Measurements from ENCODE around the gene PDE4D.

The PDE4D gene

DNA sequence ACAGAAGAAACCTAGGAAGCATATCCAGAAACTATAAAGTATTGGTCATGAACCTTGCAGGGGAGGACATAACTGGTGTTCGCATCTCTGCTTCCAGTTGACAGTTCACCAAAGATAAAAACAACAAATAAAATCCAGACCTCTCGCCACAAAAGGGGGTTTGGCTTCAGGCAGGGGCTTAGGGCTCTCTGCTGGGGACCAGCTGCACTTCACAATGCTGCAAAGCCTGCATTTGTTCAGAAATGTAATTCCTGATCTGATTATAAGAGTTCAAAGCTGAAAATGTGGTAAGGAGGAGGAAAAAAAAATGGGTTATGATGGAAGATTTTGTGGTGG is 79.0 kb downstream of the PDE4D start:
- no peak for TF ChIP-seq CSDC2 (CRISPR knock-in tag; IDR thresholded peaks at IDR 0.05)
- TF ChIP-seq ZNF70 (CRISPR knock-in tag; IDR thresholded peaks at IDR 0.05): 0 out of 2 replicates have a peak, but pooled peaks have one; percentile 31
- ATAC-seq: no peak

DNA sequence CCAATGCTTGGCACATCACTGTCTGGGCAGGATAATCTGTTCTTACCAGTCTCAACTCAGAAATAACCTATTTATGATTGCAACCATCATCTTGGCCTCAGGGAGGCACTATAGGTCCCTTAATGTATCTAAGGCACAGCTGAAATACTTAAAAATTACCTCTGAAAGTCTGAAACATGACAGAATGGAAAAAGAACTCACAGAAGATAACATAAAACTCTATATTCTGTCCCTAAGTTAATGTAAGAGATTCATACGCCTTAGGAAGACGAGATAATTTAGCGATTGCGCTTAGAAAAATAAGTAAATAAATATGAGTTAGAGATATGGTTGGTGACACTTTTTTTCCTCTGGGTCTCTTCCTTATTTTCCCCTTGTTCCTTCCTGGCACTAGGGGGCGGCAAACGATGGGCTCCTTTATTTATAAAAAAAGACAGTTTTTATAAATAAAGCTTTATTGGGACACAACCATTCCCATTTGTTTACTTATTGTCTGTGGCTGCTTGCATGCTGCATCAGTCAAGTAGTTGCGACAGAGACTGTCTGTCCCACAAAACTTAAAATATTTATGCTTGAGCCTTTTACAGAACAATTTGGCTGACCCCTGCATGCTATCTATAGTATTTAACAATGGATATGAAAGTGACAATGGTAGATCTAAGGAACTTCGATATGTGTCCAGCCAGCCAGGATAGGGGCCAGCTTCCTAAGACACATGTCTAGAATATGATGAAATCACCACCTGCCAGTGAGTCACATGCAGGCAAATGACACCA is 79.6 kb downstream of the PDE4D start:
- TF ChIP-seq, protein P1, sequence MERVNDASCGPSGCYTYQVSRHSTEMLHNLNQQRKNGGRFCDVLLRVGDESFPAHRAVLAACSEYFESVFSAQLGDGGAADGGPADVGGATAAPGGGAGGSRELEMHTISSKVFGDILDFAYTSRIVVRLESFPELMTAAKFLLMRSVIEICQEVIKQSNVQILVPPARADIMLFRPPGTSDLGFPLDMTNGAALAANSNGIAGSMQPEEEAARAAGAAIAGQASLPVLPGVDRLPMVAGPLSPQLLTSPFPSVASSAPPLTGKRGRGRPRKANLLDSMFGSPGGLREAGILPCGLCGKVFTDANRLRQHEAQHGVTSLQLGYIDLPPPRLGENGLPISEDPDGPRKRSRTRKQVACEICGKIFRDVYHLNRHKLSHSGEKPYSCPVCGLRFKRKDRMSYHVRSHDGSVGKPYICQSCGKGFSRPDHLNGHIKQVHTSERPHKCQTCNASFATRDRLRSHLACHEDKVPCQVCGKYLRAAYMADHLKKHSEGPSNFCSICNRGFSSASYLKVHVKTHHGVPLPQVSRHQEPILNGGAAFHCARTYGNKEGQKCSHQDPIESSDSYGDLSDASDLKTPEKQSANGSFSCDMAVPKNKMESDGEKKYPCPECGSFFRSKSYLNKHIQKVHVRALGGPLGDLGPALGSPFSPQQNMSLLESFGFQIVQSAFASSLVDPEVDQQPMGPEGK (CRISPR knock-in tag; IDR thresholded peaks at IDR 0.05; ENCODE audit: borderline replicate concordance): no peak
- no peak for TF ChIP-seq SNAI2 (CRISPR knock-in tag; IDR thresholded peaks at IDR 0.05)
- no peak for TF ChIP-seq ESRRG (CRISPR knock-in tag; IDR thresholded peaks at IDR 0.05)
- TF ChIP-seq ISL1 (CRISPR knock-in tag; IDR thresholded peaks at IDR 0.05): no peak
- no peak for TF ChIP-seq GLIS3 (CRISPR knock-in tag; IDR thresholded peaks at IDR 0.05)
- 0 out of 2 replicates have a peak, but pooled peaks have one; percentile 30 for TF ChIP-seq ZNF8 (CRISPR knock-in tag; IDR thresholded peaks at IDR 0.05)
- TF ChIP-seq ZNF70 (CRISPR knock-in tag; IDR thresholded peaks at IDR 0.05): no peak
- peak; percentile 83 for ATAC-seq

GRCh38 chr5:59810041-59810440 is 83.5 kb downstream of the PDE4D start:
- ATAC-seq: peak; percentile 82
- TF ChIP-seq ISL1 (CRISPR knock-in tag; IDR thresholded peaks at IDR 0.05): no peak
- TF ChIP-seq, protein P1 (CRISPR knock-in tag; IDR thresholded peaks at IDR 0.05; ENCODE audit: borderline replicate concordance): no peak
- TF ChIP-seq ZC3H10 (CRISPR knock-in tag; IDR thresholded peaks at IDR 0.05): no peak
- no peak for TF ChIP-seq TCF4 (CRISPR knock-in tag; IDR thresholded peaks at IDR 0.05; ENCODE audit: borderline replicate concordance)
- TF ChIP-seq ZFP30 (CRISPR knock-in tag; IDR thresholded peaks at IDR 0.05): no peak
- no peak for TF ChIP-seq SNAI2 (CRISPR knock-in tag; IDR thresholded peaks at IDR 0.05)
- TF ChIP-seq ZNF70 (CRISPR knock-in tag; IDR thresholded peaks at IDR 0.05): no peak
- TF ChIP-seq GLIS3 (CRISPR knock-in tag; IDR thresholded peaks at IDR 0.05): no peak
- no peak for TF ChIP-seq POU6F1 (CRISPR knock-in tag; IDR thresholded peaks at IDR 0.05; ENCODE audit: borderline replicate concordance, low read depth)
- no peak for TF ChIP-seq OSR1 (CRISPR knock-in tag; IDR thresholded peaks at IDR 0.05)
- no peak for TF ChIP-seq BACH2 (CRISPR knock-in tag; IDR thresholded peaks at IDR 0.05; ENCODE audit: borderline replicate concordance)

GRCh38 chr5:59807806-59808205 is 85.7 kb downstream of the PDE4D start:
- ATAC-seq: no peak
- TF ChIP-seq BACH2 (CRISPR knock-in tag; IDR thresholded peaks at IDR 0.05; ENCODE audit: borderline replicate concordance): no peak
- TF ChIP-seq, protein P2, sequence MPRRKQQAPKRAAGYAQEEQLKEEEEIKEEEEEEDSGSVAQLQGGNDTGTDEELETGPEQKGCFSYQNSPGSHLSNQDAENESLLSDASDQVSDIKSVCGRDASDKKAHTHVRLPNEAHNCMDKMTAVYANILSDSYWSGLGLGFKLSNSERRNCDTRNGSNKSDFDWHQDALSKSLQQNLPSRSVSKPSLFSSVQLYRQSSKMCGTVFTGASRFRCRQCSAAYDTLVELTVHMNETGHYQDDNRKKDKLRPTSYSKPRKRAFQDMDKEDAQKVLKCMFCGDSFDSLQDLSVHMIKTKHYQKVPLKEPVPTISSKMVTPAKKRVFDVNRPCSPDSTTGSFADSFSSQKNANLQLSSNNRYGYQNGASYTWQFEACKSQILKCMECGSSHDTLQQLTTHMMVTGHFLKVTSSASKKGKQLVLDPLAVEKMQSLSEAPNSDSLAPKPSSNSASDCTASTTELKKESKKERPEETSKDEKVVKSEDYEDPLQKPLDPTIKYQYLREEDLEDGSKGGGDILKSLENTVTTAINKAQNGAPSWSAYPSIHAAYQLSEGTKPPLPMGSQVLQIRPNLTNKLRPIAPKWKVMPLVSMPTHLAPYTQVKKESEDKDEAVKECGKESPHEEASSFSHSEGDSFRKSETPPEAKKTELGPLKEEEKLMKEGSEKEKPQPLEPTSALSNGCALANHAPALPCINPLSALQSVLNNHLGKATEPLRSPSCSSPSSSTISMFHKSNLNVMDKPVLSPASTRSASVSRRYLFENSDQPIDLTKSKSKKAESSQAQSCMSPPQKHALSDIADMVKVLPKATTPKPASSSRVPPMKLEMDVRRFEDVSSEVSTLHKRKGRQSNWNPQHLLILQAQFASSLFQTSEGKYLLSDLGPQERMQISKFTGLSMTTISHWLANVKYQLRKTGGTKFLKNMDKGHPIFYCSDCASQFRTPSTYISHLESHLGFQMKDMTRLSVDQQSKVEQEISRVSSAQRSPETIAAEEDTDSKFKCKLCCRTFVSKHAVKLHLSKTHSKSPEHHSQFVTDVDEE (CRISPR knock-in tag; IDR thresholded peaks at IDR 0.05): no peak

DNA sequence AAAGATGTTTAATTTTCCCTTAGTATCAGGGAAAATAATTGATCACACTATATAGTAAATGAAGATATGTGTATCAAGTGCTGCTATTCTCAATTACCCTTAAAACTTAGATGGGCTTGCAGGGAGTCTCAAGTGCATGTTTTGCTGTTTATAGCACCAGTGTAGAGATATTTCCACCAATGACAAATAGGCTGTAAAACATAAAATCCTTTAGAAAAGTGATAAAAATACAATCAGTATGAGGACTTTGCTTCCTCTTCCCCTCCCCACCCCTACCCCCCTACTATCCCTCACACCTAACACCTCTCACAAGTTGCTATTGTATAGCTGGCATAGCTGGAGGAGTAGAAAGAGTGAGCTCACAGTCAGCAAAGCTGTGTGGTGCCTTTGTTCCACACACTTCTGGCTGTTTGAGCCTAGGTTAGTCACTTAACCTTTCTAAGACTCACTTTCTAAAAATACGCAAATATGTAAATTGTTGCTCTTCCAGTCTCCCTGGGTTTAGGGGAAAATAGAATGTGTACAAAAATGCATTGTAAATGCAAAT is 93.1 kb downstream of the PDE4D start:
- peak; percentile 30 for ATAC-seq
- TF ChIP-seq, protein P2 (CRISPR knock-in tag; IDR thresholded peaks at IDR 0.05): no peak
- TF ChIP-seq OSR1 (CRISPR knock-in tag; IDR thresholded peaks at IDR 0.05): no peak
- TF ChIP-seq ZFP3 (CRISPR knock-in tag; IDR thresholded peaks at IDR 0.05): no peak
- TF ChIP-seq, protein P3, sequence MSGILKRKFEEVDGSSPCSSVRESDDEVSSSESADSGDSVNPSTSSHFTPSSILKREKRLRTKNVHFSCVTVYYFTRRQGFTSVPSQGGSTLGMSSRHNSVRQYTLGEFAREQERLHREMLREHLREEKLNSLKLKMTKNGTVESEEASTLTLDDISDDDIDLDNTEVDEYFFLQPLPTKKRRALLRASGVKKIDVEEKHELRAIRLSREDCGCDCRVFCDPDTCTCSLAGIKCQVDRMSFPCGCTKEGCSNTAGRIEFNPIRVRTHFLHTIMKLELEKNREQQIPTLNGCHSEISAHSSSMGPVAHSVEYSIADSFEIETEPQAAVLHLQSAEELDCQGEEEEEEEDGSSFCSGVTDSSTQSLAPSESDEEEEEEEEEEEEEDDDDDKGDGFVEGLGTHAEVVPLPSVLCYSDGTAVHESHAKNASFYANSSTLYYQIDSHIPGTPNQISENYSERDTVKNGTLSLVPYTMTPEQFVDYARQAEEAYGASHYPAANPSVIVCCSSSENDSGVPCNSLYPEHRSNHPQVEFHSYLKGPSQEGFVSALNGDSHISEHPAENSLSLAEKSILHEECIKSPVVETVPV (CRISPR knock-in tag; IDR thresholded peaks at IDR 0.05): no peak
- TF ChIP-seq CSDC2 (CRISPR knock-in tag; IDR thresholded peaks at IDR 0.05): no peak
- no peak for TF ChIP-seq POU6F1 (CRISPR knock-in tag; IDR thresholded peaks at IDR 0.05; ENCODE audit: borderline replicate concordance, low read depth)
- no peak for TF ChIP-seq ZC3H10 (CRISPR knock-in tag; IDR thresholded peaks at IDR 0.05)

All from SK-N-SH treated with all-trans-retinoic acid at 6 μM for 48 hours (cell line).